ENCODE measurements around the gene SCRG1.

DNA sequence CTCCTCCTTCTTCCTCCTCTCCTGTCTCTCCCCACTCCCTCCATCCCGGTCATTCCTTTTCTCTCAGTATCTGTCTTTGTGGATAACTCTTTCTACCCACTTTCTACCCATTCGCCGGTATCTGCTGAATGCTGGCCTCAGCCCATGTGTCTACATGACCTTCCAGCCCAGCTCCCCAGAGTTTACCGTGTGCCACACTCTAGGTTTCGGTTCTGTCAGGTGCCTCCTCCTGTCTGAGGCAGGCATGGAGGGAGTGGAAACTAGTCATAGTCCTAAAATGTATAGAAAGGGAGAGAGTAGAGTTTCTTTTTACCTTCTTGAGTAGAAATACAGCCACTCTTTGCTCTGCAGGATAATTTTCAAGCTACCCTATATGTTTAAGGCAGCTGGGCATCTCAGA lies 33.5 kb upstream of the SCRG1 start:
- TF ChIP-seq CTCF (IDR thresholded peaks at IDR 0.05), result no peak
- TF ChIP-seq POLR2A (IDR thresholded peaks at IDR 0.05), result no peak

Data from vagina (tissue), 2 donors.